ELR (cell line): ENCODE results near the gene CLDND2.

Source experiments
- DNase-seq: peaks from one replicate; pipeline ENCODE4 v3.0.0-alpha.2; 2015; ENCODE audit warnings: low read depth

Gene CLDND2

DNA sequence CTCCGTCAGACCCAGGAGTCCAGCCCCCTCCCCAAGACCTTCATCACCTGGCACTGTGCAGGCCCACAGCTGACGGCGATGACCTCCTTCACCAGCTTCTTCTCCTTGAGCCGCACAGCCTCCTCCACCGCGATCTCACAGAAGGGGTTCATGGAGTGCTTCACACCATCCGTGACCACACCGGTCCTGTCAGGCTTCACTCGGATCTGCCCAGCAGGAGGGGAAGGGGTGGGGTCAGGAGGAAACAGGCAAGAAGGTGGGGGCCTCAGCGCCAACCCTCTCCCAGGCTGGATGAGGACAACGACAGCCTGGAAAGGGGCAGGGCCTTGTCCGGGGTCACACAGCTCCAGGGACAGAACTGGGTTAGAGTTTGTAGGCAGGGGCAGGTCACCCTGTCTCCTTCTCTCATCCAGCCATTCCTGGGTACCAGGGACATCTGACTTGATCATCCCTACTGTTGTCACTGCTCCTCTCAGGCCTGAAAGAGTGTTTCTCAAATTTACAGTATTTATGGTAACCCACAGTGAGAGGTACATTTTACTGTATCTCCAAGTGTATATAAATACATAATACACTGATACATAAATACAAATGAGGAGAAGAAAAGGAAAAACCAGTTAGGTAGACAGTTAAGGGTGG lies 14.6 kb downstream of the CLDND2 start:
- no peak for DNase-seq

DNA sequence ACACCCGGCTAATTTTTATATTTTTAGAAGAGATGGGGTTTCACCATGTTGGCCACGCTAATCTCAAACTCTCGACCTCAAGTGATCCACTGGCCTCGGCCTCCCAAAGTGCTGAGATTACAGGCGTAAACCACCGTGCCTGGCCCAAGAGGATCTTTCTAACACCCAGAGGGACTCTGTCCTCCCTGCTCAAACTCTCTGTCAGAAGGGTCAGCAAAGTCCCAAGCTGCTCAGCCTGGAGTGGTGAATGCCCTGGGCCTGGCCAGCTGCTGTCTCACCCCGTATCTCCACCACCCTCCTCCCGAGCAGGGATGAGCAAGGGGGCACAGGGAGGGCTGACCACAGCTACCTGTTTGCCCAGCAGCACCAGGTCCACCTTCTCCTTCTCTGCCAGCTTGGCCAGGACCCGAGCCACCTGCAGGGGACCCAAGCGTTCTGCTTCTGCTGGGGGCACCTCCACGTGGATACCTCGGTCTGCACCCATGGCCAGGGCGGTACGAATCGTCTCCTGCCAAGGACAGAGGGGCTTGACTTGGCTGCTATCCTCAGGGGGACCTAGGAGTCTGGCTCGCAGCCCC lies 15.9 kb downstream of the CLDND2 start:
- no peak for DNase-seq

DNA sequence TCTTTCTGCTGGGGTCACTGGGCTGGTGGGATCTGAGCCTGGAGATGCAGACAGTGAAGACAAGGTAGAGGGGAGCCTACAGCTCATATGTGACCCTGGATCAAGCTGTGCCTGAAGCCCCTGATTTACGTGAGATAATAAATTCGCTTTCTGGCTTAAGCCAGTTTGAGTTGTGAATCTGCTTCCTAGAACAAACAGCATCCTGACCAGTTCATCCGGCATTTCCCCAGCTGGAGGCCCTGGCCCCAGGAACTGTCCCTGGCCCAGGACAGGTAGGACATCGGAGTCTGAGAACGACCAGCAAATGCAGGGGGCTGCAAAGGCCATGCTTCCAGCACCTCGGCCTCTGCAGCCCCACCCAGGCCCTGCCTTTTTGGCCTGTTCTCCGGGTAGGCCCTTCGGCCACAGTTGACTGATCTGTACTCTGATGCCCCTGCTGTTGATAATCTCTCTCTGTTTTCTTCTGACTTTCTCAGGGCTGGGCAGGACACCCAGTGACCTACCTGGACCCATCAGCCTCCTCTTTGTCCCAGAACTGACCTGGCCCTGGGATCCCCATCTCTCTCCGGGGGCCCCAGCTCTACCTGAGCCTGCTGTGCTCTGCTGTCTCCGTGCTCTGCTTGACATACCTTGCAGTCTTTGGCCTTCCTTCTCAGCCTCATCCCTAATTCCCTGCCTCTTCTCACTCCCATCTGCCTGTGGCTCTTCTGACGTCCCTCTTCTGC lies 17.4 kb downstream of the CLDND2 start:
- no peak for DNase-seq

DNA sequence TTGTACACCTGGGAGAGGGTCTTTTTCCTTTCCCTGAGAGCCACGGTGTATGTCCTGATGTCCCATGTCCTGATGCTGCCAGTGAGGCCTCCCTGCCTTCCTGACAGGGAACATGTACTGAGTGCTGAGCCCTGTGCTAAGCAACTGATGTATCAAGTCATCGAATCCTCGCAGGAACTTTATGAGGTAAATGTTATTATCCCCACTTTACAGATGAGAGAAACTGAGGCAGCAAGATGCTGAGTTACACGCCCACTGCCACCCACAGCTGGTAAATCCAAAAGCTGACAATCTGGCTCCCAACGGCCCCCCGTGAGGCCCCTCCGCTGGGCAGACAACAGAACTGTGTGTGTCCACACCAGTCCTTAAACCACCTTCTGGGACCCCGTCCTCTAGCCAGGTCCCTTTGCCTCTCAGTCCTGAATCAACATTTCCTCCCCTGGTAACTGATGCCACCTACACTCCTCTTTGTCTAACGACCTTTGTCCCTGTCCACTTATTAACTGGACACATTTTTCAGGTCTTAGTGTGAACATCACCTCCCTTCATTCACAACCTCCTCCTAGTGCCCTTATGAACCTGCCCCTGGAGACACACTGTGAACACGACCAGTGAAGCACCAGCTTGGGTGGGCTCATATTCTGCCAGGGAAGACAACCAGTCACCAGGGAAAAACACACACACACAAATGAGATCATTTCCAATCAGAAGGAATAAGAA lies 21.4 kb downstream of the CLDND2 start:
- DNase-seq, result no peak

DNA sequence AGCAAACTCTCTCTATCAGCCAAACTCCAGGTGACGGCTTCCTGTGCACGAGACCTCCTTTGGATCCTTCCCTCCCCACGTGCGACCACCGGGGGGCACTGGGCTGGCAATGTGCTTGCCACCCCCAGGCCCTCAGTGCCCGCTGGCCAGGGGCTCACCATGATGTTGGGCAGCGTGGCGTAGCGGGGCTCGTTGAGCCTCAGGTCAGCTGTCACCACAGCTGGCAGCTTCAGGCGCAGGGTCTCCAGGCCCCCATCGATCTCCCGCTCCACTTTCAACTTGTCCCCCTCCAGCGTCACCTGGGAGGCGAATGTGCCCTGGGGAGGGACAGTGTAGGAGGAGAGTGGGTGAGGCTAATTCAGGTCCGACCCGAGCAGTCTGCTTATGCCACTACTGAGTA lies 22.1 kb downstream of the CLDND2 start:
- no peak for DNase-seq

DNA sequence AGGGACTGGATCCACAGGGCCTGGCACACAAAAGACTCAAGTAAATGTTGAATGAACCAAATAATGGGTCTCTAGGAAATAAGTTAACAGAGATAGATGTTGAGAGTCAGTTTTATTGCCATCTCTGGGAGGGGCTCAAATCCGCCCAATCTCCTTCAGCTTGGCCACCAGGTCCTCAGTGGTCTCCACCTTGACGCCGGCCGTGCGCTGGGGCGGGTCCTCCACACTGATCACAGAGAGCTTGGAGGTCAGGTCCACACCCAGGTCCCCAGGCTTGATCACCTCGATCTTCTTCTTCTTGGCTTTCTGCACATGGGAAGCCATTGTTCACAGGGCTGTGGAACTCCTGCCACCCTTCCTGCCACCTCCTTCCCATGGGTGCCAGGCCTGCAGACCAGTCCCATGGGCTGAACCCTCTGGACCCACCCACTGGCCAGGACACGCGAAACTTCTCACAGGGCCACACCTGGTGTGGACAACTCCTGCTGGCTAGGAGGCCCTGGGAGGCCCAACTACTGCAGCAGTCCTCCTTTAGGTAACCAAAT lies 23.7 kb downstream of the CLDND2 start:
- DNase-seq, result no peak

DNA sequence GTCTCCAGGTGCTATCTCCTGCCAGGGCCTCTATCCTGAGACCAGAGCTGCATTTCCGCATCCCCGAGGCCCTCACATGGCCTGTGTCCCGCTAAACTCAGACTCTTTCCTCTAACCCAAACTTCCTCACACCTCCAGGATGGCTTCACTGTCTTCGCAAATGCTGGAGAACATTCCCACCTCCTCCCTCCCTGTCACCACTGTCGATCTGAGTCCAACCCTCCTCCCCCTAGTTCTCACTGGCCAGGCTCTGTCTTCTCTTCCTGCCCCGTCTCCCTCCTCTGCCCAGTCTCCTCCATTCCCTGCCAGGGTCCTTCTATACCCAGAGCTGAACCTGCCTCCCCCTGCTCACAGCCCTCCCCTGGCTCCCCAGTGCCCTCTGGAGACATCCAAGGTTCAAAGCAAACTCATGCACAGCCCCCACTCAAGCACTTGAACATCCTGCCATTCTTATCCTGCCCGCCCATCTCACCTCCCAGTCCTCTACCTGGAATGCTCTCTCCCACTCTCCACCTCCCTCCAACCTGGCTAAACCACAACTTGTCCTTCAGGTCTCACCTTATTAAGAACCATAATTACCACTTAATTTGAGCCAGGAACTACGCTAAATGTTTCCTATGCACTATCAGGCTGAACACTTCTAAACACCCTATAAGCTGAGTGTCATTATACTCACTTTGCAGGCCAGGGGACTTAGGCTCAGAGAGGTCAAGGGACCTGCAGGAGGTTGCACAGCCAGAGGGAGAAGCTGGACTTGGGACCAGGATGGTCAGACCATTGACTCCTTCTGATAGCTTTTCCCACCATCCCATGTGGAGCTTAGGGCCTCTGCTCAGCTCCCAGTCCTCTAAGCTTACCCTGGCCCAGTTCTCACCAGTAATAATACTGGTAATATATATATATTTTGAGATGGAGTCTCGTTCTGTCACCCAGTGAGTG lies 25.9 kb downstream of the CLDND2 start:
- no peak for DNase-seq

DNA sequence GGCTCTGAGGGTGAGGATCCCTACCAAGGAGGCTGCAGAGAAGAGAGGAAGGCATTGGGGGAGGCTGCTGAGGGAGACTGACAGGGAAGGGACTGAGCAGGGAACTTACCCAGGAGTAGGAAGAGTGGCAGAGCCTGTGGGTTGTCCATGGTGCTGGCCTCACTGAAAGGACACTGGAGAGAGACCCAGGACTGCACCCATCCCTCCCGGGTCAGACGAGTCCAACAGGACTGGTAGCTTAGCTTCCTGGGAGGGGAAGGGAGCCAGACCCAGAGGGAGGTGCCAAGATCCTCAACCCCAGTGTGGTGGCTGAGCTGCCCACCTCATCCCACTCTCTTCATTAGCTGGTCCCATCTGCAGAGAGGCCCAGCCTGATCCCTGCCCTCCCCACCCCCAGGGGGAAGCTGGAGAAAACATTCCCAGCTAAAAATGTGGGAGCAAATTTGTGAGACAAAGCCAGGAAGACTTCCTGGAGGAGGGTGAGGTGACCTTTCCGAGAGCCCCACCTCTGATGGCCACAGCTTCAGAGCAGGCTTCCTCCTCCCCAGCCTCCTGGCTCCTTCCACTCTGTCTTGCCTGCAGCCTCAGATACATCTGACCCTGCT lies 26.7 kb downstream of the CLDND2 start, which contains the start of gene VSIG10L:
VSIG10L (minus strand) TSS at position 164 of the 605 bp plus-strand sequence; CDS start at position 149, 15 bp downstream.
- DNase-seq, result no peak

DNA sequence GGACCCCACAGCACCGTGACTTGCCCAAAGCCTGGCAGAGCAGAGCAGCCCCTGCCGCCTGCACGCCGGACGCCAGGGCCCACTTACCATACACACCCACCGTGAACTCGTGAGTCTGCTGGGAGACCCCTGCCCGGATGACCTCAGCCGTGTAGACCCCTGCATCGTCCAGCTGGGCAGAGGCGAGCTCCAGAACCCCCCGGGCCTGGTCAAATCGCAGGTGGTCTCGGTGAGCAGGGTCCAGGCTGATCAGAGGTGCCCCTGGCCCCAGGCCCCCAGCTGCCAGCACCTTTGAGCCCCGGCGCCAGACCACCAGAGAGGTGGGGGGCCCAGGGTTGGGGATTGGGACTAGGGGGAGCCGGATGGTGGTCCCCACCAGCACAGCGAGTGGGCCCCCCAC lies 27.7 kb downstream of the CLDND2 start:
- DNase-seq, result no peak

DNA sequence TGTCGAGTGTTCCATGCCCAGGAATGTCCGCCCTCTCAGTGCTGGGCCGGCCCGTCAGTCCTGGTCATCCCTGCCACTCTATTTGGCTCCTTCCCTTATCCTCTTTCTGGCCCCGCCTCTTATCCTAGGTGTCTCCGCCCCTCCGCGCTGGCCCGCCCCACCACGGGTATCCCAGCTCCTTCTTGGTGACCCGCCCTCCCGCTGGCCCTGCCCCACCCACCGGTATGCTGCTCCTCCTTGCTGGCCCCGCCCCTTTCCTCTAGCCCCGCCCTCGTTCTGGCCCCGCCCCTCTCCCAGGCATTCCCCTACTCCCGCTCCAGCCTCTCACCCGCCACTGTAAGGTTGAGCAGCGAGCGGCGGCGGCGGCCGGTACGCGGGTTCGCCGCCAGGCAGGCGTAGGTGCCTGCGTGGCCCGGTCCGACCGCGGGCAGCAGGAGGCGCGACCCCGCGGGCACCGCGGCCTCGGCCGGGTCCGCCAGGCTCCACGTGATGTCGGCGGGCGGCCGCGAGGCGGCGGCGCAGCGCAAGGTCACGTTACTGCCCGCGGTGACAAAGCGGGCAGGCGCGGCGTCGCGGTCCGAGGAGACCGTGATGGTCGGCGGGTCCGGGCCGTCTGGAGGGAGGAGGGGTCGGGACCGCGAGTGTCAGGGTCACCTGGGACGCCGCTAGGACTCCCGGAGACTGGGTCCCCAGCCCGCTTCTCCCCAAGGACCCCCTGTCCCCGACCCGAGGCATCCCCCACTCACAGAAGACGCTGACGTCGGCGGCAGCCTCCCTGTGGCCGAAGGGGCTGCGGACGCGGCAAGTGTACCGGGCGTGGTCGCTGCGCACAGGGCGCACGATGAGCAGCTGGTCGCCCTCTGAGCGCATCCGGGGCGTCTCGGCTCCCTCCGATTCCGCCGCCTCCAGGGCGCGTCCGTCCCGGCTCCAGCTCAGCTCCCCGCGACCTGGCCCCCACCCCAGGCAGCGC lies 28.8 kb downstream of the CLDND2 start:
- peak; percentile 95 for DNase-seq

DNA sequence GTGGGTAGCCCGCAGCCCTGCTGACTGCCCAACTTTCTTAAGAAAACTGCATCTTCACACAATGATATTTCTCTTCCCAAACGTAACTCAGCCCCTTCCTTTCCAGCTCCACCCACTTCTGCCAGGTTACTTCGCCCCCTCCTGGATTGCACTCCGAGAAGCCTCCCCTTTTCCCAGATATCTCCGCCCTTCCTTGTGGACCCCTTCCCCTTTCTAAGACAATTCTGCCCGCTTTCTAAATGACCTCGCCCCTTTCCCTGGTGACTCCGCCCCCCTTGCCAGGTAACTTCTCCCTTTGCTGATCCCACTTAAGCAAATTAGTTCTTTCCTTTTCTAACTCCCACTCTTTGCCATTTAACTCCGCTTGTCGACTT lies 29.5 kb downstream of the CLDND2 start:
- no peak for DNase-seq

DNA sequence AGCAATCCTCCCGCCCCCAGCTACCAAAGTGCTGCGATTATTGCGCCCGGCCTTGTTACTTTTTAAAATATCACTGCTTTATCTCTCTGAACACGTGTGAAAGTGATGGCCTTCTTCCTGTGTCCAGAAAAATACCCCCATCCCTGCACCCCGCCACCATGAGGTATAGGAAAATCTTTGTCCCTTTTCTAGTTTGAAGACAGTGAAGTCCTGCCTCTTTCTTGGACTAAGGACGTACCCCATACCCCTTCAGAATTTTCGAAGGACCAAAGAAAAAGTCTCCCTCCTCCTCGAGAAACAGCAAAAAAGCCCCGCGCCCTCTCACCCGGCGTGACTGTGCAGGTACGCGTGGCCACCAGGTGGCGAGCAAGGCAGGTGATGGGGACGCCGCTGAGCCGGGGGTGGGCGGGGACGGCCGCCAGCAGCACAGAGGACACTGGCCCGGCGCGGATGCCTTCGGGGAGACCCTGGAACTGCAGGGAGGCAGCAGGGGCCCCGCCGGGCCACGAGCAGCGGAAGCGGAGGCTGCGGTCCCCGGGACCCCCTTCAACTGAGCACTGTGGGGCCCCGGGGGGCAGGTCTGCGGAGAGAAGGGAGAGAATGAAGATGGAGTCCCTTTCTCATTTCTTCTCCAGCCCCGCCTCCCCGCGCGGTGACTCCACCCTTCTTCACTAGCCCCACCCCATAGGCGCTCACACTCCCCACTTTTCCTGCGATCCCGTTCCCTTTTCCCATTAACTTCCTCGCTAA lies 30.1 kb downstream of the CLDND2 start:
- peak; percentile 79 for DNase-seq

DNA sequence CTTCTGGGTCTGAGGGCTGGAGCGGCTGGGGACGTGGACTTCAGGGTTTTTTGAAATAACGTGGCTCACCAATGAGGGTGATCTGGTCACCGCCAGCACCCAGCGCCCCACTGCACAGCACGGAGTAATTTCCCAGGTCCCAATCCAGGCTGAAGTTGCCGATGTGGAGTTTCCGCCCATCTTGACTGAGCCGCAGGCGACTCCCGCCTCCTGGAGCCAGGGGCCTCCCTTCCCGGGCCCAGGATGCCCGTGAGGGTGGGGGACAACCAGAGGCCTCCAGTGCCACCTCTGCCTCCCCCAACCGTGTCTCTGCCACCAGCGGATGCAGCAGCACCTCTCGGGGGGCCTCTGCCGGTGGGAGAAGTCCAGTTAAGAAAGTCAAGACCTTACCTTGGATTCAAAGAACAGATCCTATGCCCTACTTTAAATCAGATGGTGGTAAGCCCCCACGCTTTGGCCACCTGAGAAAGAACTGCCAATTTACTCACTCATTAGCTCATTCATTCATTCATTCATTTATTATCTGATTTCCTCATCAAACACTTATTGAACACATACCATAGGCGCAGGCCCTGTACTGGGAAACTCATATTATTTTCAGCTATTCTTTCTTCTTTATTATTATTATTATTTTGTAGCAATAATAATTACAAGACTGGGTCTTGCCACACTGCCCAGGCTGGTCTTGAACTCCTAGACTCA lies 30.8 kb downstream of the CLDND2 start:
- no peak for DNase-seq

DNA sequence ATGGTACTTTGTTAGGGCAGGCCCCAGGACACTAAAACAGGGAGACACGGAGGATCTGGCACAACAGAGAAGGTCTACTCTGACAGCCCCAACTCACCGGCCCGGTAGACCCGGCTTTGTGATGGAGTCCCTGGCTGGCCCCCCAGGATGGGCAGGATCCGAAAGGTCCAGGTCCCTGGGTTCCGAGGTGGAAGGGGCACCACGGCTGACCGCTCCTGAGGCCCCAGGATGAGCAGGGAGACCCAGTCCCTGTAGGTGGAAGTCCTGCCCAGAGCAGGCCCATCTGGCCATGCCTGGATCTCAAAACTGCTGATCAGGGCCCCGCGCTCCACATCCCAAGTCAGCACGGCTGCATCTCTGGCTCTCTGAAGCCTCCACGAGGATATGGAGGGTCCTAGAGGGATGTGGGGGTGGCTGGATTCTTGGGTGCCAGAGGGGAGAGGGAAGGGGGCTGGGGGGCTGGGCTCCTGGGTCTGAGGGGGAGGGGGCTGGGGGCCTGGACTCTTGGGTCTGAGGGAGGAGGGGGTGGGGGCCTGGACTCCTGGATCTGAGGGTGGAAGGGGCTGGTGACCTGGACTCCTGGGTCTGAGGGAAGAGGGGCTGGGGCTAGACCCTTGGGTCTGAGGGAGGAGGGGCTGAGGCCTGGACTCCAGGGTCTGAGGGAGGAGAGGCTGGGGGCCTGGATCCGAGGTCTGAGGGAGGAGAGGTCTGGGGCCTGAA lies 31.5 kb downstream of the CLDND2 start:
- no peak for DNase-seq

DNA sequence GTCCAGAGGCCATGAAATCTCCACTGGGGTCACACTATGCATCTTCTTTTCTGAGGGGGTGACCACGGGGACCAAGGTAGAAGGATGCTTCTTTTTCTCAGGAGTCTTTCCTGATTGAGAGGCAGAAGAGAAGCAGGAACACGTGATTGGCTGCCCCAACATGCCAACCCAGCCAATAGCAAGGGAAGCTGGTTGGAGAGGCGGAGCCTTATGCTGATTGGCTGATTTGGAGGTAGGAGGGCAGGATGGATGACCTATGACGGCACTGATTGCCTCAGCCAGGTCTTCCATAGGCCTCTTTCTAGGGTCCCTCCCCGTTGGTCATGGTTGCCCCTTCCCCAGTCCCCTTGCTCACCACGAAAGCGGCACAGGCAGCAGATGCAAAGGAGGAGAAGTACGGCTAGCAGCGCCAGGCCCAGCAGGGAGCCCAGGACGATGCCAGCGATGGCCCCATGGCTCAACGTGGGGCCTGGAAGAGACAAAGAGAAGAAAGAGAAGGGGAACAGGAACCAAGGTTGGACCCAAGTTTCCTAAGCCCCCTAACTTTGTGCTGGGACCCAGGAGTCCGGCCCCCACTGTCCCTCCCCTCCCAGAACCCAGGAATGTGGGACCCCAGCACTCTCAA lies 34.9 kb downstream of the CLDND2 start:
- no peak for DNase-seq

DNA sequence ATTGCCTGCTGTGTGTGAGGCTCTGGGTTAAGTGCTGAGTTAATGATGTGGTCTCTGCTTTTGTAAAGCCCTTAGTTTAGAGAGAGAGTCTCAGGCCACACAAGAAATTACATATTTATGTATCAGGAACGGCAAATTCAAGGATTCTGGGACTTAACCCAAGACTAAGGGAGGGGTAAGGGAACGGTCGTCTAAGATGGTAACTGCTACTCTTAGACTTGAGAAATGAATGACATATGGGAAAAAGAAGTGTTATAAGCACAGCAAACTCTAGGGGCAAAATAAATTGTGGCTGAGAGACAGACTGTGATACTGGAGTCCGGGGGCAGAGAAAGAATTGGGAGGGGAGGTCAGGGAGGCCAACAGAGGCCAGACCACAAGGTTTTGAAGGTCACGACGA lies 37.1 kb downstream of the CLDND2 start:
- DNase-seq, result no peak

DNA sequence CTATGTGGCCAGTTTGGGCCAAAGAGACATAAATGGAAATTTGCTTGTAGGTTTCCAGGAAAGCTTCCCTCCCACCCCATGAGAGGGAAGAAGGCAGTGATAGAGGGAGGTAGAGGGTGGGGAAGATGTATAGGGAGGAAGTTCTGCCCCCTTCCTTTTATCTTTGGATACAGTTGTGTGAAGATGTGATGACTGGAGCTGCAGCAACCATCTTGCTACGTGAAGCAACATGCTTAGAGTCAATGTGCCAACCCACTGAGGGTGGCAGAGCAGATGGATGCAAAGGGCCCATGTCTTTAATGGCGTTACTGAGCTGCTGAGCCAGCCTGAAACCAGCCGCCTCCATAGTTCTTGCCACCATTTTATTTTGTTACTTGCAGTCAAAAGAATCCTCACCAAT lies 37.6 kb downstream of the CLDND2 start:
- DNase-seq, result no peak
